H1 (cell line): ENCODE results near the gene CLDN24. TPM values are rescaled to one million over a fixed set of nuclear protein-coding genes. Genes with fewer than 3 reads are reported as not detected.

Experiments used
- CTCF ChIA-PET: fragments of 300-600 bp; sonication (Branson Sonifier 250); formaldehyde crosslinking; loops from one replicate; lab custom pipeline; 2021; ENCODE audit not compliant: partially characterized antibody; lab: Charles Lee
- POLR2A ChIA-PET: fragments of 300-600 bp; sonication (Branson Sonifier 250); formaldehyde crosslinking; loops from one replicate; lab custom pipeline; 2021; ENCODE audit warnings: inconsistent platforms; ENCODE audit not compliant: partially characterized antibody; lab: Charles Lee
- DNase-seq, 2 experiments: peaks; one replicate each; pipeline versions ENCODE4 v3.0.0 to v3.0.0-alpha.2; 2010 to 2022; ENCODE audit warnings: low spot score in 2 of 2, low read depth in 1 of 2, mixed read lengths in 1 of 2
- FAIRE-seq: peaks from 2 replicates; lab custom pipeline; 2011; peaks lifted over from hg19 to GRCh38; lab: Jason Lieb, UNC
- H2AFZ ChIP-seq: 2 replicates; pipeline ENCODE4 v1.8.1; 2012; ENCODE audit warnings: low read length, inconsistent platforms
- H2AK5ac ChIP-seq: 2 replicates; pipeline ENCODE4 v1.6.1; 2013; ENCODE audit warnings: low read depth, low read length
- H2BK120ac ChIP-seq: replicated peaks from 2 replicates; pipeline ENCODE3; 2013; ENCODE audit warnings: low read depth, low read length, inconsistent platforms
- H2BK12ac ChIP-seq: 2 replicates; pipeline ENCODE4 v1.6.1; 2013; ENCODE audit warnings: low read depth, low read length
- H2BK15ac ChIP-seq: 2 replicates; pipeline ENCODE4 v1.6.1; 2013; ENCODE audit warnings: low read length
- H2BK20ac ChIP-seq: 2 replicates; pipeline ENCODE4 v1.6.1; 2013; ENCODE audit warnings: low read length
- H2BK5ac ChIP-seq: 2 replicates; pipeline ENCODE4 v1.6.1; 2013; ENCODE audit warnings: low read depth, low read length
- H3K14ac ChIP-seq: 2 replicates; pipeline ENCODE4 v1.6.1; 2013; ENCODE audit warnings: inconsistent platforms; ENCODE audit not compliant: insufficient read length
- H3K18ac ChIP-seq: 2 replicates; pipeline ENCODE4 v1.6.1; 2013; ENCODE audit warnings: low read length; ENCODE audit errors: extremely low read depth
- H3K23ac ChIP-seq: 2 replicates; pipeline ENCODE4 v1.6.1; 2013; ENCODE audit warnings: inconsistent platforms; ENCODE audit not compliant: insufficient read length
- H3K23me2 ChIP-seq: 2 replicates; pipeline ENCODE4 v1.6.1; 2013; ENCODE audit warnings: low read depth, low read length
- H3K27ac ChIP-seq: 2 replicates; pipeline ENCODE4 v1.6.1; 2011; ENCODE audit warnings: low read depth, low read length, inconsistent platforms
- H3K27me3 ChIP-seq, 4 experiments: replicated peaks in 1 of 4; 1 replicate in 1 of 4; 2 replicates in 3 of 4; pipeline versions ENCODE4 v1.6.1 to v1.8.1; 2011 to 2013; ENCODE audit warnings: low read length in 3 of 4, mild to moderate bottlenecking in 3 of 4, inconsistent platforms in 2 of 4, mixed read lengths in 2 of 4, moderate library complexity in 1 of 4; ENCODE audit not compliant: control insufficient read depth in 3 of 4, insufficient read depth in 3 of 4; ENCODE audit errors: extremely low read depth in 1 of 4
- H3K36me3 ChIP-seq, 4 experiments: 2 replicates each; pipeline versions ENCODE4 v1.6.1 to v1.8.1; 2011 to 2013; ENCODE audit warnings: mild to moderate bottlenecking in 4 of 4, low read length in 3 of 4, moderate library complexity in 2 of 4, control low read depth in 1 of 4, inconsistent platforms in 1 of 4; ENCODE audit not compliant: insufficient read depth in 4 of 4, control insufficient read depth in 2 of 4
- H3K4ac ChIP-seq: replicated peaks from 2 replicates; pipeline ENCODE3; 2013; ENCODE audit warnings: low read length, low read depth, mixed read lengths, inconsistent platforms; ENCODE audit not compliant: insufficient read length
- H3K4me1 ChIP-seq, 4 experiments: replicated peaks in 1 of 4; 1 replicate in 1 of 4; 2 replicates in 3 of 4; pipeline versions ENCODE4 v1.6.1 to v1.8.1; 2011 to 2013; ENCODE audit warnings: low read length in 3 of 4, inconsistent platforms in 2 of 4, mixed read lengths in 1 of 4; ENCODE audit not compliant: insufficient read depth in 4 of 4, control insufficient read depth in 3 of 4
- H3K4me2 ChIP-seq, 2 experiments: 2 replicates each; pipeline versions ENCODE4 v1.6.1 to v1.8.1; 2011 to 2013; ENCODE audit warnings: low read depth in 2 of 2, low read length in 2 of 2, control low read depth in 1 of 2, inconsistent platforms in 1 of 2, mild to moderate bottlenecking in 1 of 2; ENCODE audit not compliant: insufficient read depth in 1 of 2
- H3K4me3 ChIP-seq, 4 experiments: fragments of 200-600, 300-600 bp in 1 of 4; sonication (generic), shearing (Covaris generic), sonication (Bioruptor Twin) in 1 of 4; 2 replicates each; pipeline versions ENCODE4 v1.5.1 to v1.8.1; 2011 to 2016; ENCODE audit warnings: low read length in 4 of 4, low read depth in 3 of 4, control low read depth in 2 of 4, inconsistent platforms in 2 of 4, mild to moderate bottlenecking in 2 of 4, mixed read lengths in 1 of 4, moderate library complexity in 1 of 4; ENCODE audit not compliant: insufficient read depth in 2 of 4; ENCODE audit errors: extremely low read depth in 1 of 4
- H3K56ac ChIP-seq: replicated peaks from 2 replicates; pipeline ENCODE3; 2013; ENCODE audit warnings: low read depth, mild to moderate bottlenecking, mixed read lengths, low read length, inconsistent platforms; ENCODE audit not compliant: insufficient read length
- H3K79me1 ChIP-seq: 2 replicates; pipeline ENCODE4 v1.6.1; 2013; ENCODE audit warnings: low read depth, low read length, control low read depth
- H3K79me2 ChIP-seq, 2 experiments: 2 replicates each; pipeline versions ENCODE4 v1.6.1 to v1.8.1; 2012 to 2013; ENCODE audit warnings: low read length in 2 of 2, mild to moderate bottlenecking in 2 of 2, inconsistent platforms in 1 of 2; ENCODE audit not compliant: insufficient read depth in 2 of 2, control insufficient read depth in 1 of 2
- H3K9ac ChIP-seq, 4 experiments: replicated peaks in 1 of 4; 1 replicate in 1 of 4; 2 replicates in 3 of 4; pipeline versions ENCODE4 v1.6.1 to v1.8.1; 2011 to 2013; ENCODE audit warnings: low read depth in 3 of 4, low read length in 3 of 4, control low read depth in 2 of 4, mild to moderate bottlenecking in 2 of 4, moderate library complexity in 2 of 4, inconsistent platforms in 1 of 4; ENCODE audit errors: extremely low read depth in 1 of 4
- H3K9me3 ChIP-seq, 2 experiments: 2 replicates each; pipeline versions ENCODE4 v1.6.1 to v1.8.1; 2012 to 2013; ENCODE audit warnings: mild to moderate bottlenecking in 2 of 2, moderate library complexity in 2 of 2, control low read depth in 1 of 2, inconsistent platforms in 1 of 2, low read depth in 1 of 2, low read length in 1 of 2, mixed read lengths in 1 of 2; ENCODE audit not compliant: insufficient read depth in 2 of 2
- H4K20me1 ChIP-seq, 2 experiments: replicated peaks in 1 of 2; 2 replicates each; pipeline versions ENCODE3 to v1.8.1; 2011 to 2013; ENCODE audit warnings: inconsistent platforms in 2 of 2, low read length in 2 of 2, mild to moderate bottlenecking in 1 of 2; ENCODE audit not compliant: insufficient read depth in 2 of 2, control insufficient read depth in 1 of 2
- H4K5ac ChIP-seq: 2 replicates; pipeline ENCODE4 v1.6.1; 2013; ENCODE audit warnings: low read length, low read depth, mixed read lengths, inconsistent platforms; ENCODE audit not compliant: insufficient read length
- H4K8ac ChIP-seq: 2 replicates; pipeline ENCODE4 v1.8.0; 2013; ENCODE audit warnings: mild to moderate bottlenecking, moderate library complexity, low read length, inconsistent platforms; ENCODE audit not compliant: insufficient read depth; ENCODE audit errors: extremely low read depth
- H4K91ac ChIP-seq: replicated peaks from 2 replicates; pipeline ENCODE3; 2013; ENCODE audit warnings: low read length, mixed read lengths, inconsistent platforms; ENCODE audit not compliant: insufficient read length
- CTCF ChIP-seq, 3 experiments: IDR thresholded peaks; 1 replicate in 2 of 3; 2 replicates in 1 of 3; pipeline versions ENCODE4 v1.5.1 to v1.6.1; 2011; ENCODE audit warnings: low read length in 3 of 3, mild to moderate bottlenecking in 3 of 3, inconsistent platforms in 2 of 3, low read depth in 1 of 3, moderate library complexity in 1 of 3; ENCODE audit not compliant: insufficient read depth in 1 of 3; ENCODE audit errors: control extremely low read depth in 1 of 3
- KDM5A ChIP-seq: fragments of 200-600 bp; IDR thresholded peaks from 2 replicates; pipeline ENCODE4 v1.7.1; 2012; ENCODE audit warnings: mild to moderate bottlenecking, low read length, inconsistent platforms, mixed read lengths
- WGBS, 2 experiments: shearing (Covaris generic) in 1 of 2; methylation state at CpG; one replicate each; pipeline versions ENCODE4 v1.1.6 to v1.1.7; 2013 to 2015; ENCODE audit warnings: low lambda C conversion rate in 2 of 2, mixed read lengths in 2 of 2, inconsistent platforms in 1 of 2, low coverage in 1 of 2, missing lambda C conversion rate in 1 of 2; ENCODE audit not compliant: insufficient replicate concordance in 2 of 2, insufficient coverage in 1 of 2, insufficient read length in 1 of 2; ENCODE audit errors: extremely low coverage in 1 of 2, missing lambda C conversion rate in 1 of 2; 5-methylcytosine and 5-hydroxymethylcytosine counted together
- polyA plus RNA-seq, 7 experiments: library from polyadenylated mRNA; depleted of rRNA in 3 of 7; stranded (reverse) in 5 of 7; unstranded in 2 of 7; fragments of >200 nt in 5 of 7; fragments of 200-250 nt in 2 of 7; gene quantifications; 1 replicate in 5 of 7; 2 replicates in 1 of 7; 4 replicates in 1 of 7; pipeline versions ENCODE4 v1.2.1 to v1.2.3, GENCODE V29; 2011 to 2013; ENCODE audit warnings: missing spikeins in 2 of 7, mixed read lengths in 2 of 7
- total RNA-seq: library from RNA; stranded (reverse); fragmentation: NEBNext Ultra II Directional; extraction: Animal tissue kit (Norgen Biotek cat#: 25700); gene quantifications from 2 replicates; pipeline ENCODE4 v1.2.1, GENCODE V29; 2021

Gene CLDN24
- total and polyA plus RNA-seq, 2 of the 8 experiments (the other 6 are each of a cell fraction or from before 2014, with no cell fraction given): not detected

- Histone ChIP-seq H3K36me3 (peaks cover 14 to 84% (median 55%) of the 10 kb centered on the region in 4 experiments), H3K14ac (no peak overlapping the region), H3K56ac (no peak overlapping the region), H2BK15ac (no peak overlapping the region), H4K8ac (no peak overlapping the region), H3K27ac (no peak overlapping the region), H3K23me2 (no peaks in the 10 kb centered on the region), H2AK5ac (no peak overlapping the region), H2BK20ac (no peak overlapping the region), H3K9me3 (peaks cover 4 to 7% of the 10 kb centered on the region in 2 experiments; a peak in 1 of 4 replicates), H3K18ac (no peak overlapping the region), H3K79me2 (no peaks in the 10 kb centered on the region), H2AFZ (no peak overlapping the region), H3K79me1 (no peaks in the 10 kb centered on the region), H2BK12ac (no peak overlapping the region), H4K91ac (no peak overlapping the region), H3K4me3 (no peak overlapping the region), H4K20me1 (no peaks in the 10 kb centered on the region), H3K4ac (no peak overlapping the region), H3K9ac (no peak overlapping the region), H2BK5ac (no peak overlapping the region), H3K4me2 (no peak overlapping the region), H4K5ac (no peak overlapping the region), H3K23ac (no peak overlapping the region), H3K27me3 (no peaks in the 10 kb centered on the region), H3K4me1 (no peaks in the 10 kb centered on the region), H2BK120ac (no peak overlapping the region)
- WGBS, 2 experiments: 94% methylated on average over 3 of the region's 3 CpGs; no CpG with 5 or more reads in 1 of the 2 experiments
- POLR2A ChIA-PET: no interaction called here
- FAIRE-seq: no peak
- no peak for TF ChIP-seq KDM5A
- no peak for TF ChIP-seq CTCF (IDR thresholded peaks at IDR 0.05; ENCODE audit: control extremely low read depth in 1 of 3, insufficient read depth in 1 of 3, low read depth in 1 of 3, low read length in 3 of 3)
- no peak for DNase-seq
- CTCF ChIA-PET: interaction anchor here (1.8 to 2.5 kb wide), 2 partner anchors 10 to 13 kb away, joined by 6 to 12 read pairs; no protein-coding TSS in a partner anchor
These were observed 49.8 kb downstream of the CLDN24 start for GRCh38 chr4:183272384-183272783.
